ENCODE data around the gene CEACAM18.
"Not testable (repeated sequence)": the region's sequence is repeated elsewhere in the genome, so short reads cannot be mapped to it uniquely, and the experiment has no call there.

The CEACAM18 gene

DNA sequence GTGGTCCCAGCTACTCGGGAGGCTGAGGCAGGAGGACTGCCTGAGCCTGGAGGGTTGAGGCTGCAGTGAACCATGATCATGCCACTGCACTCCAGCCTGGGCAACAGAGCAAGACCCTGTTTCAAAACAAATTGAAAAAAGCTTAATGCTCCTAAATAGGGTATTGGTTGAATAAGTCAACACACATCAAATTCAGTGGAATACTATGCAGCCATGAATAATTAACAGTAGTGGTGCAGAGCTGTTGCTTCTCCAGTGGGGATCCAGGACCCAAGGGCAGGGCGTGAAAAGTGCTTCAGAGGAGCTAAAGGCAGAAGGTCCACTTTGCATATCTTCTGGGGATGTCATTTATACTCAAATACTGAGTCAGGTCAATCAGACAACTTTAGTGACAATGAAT lies 38.3 kb upstream of the CEACAM18 start:
- Histone ChIP-seq H3K9me3 (ENCODE audit: control insufficient read depth, insufficient read depth, low read length) (no peaks in the 10 kb centered on the region), H3K27ac (ENCODE audit: low read depth, low read length) (no peak overlapping the region), H3F3A (ENCODE audit: control insufficient read depth, insufficient read depth) (peaks cover 9% of the 10 kb centered on the region), H3K27me3 (ENCODE audit: control insufficient read depth, low read length) (peaks cover 35% of the 10 kb centered on the region), H4K20me1 (ENCODE audit: control insufficient read depth, insufficient read depth, low read depth, low read length) (0 out of 2 replicates have a peak, but pooled peaks cover 4% of the 10 kb centered on the region), H3K4me2 (ENCODE audit: low read length) (no peak overlapping the region), H3K4me3 (ENCODE audit: low read length) (no peak overlapping the region), H3K4me1 (ENCODE audit: control insufficient read depth, low read length) (peaks cover 20% of the 10 kb centered on the region), H3K36me3 (ENCODE audit: control insufficient read depth, low read length) (no peaks in the 10 kb centered on the region), H3K9me2 (replicated peaks; ENCODE audit: control insufficient read depth, low read length) (no peaks in the 10 kb centered on the region), H3K79me2 (ENCODE audit: control insufficient read depth, low read length) (no peaks in the 10 kb centered on the region)
- TF ChIP-seq, protein P1, sequence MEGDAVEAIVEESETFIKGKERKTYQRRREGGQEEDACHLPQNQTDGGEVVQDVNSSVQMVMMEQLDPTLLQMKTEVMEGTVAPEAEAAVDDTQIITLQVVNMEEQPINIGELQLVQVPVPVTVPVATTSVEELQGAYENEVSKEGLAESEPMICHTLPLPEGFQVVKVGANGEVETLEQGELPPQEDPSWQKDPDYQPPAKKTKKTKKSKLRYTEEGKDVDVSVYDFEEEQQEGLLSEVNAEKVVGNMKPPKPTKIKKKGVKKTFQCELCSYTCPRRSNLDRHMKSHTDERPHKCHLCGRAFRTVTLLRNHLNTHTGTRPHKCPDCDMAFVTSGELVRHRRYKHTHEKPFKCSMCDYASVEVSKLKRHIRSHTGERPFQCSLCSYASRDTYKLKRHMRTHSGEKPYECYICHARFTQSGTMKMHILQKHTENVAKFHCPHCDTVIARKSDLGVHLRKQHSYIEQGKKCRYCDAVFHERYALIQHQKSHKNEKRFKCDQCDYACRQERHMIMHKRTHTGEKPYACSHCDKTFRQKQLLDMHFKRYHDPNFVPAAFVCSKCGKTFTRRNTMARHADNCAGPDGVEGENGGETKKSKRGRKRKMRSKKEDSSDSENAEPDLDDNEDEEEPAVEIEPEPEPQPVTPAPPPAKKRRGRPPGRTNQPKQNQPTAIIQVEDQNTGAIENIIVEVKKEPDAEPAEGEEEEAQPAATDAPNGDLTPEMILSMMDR (IDR thresholded peaks at IDR 0.05; ENCODE audit: low read depth, low read length, poor library complexity, severe bottlenecking), result no peak
- no peak for TF ChIP-seq EZH2phosphoT487 (IDR thresholded peaks at IDR 0.05; ENCODE audit: borderline replicate concordance, low read length)

DNA sequence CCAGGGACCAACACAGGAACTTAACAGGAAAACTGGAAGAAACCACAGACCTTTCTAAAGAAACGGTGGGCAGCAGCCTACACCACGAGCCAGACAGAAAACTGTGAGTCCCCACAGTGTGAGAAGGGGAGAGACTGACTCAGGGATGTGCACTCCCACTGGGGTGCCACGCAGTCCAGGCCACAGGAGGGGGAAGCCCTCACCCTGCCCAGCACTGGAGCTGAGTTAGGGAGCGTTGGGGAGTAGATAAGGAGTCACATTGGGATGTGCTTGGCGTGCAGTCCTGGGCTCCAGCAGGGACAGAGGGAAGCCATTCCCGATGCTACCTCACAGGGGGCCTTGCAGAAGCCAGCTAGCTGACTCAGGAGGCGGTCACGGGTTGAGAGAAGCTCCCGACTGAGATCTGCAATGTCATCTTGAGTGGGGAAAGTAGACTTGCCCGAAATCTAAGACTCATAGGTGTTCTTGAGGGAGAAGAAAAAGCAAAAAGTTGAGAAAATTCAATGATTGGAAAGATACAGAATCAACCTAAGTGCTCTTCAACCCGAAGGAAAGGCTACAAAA lies 37.4 kb upstream of the CEACAM18 start:
- 0 out of 2 replicates have a peak, but pooled peaks cover 4% of the 10 kb centered on the region for H4K20me1 ChIP-seq (ENCODE audit: control insufficient read depth, insufficient read depth, low read depth, low read length)
- H3K27me3 ChIP-seq (ENCODE audit: control insufficient read depth, low read length), result peaks cover 35% of the 10 kb centered on the region
- peak overlapping the region; percentile 84 for H3K4me2 ChIP-seq (ENCODE audit: low read length)
- H3K9me3 ChIP-seq (ENCODE audit: control insufficient read depth, insufficient read depth, low read length), result no peaks in the 10 kb centered on the region
- peaks cover 20% of the 10 kb centered on the region for H3K4me1 ChIP-seq (ENCODE audit: control insufficient read depth, low read length)
- no peak for TF ChIP-seq EZH2phosphoT487 (IDR thresholded peaks at IDR 0.05; ENCODE audit: borderline replicate concordance, low read length)
- TF ChIP-seq, protein P1 (IDR thresholded peaks at IDR 0.05; ENCODE audit: low read depth, low read length, poor library complexity, severe bottlenecking), result no peak
- H3F3A ChIP-seq (ENCODE audit: control insufficient read depth, insufficient read depth), result peaks cover 9% of the 10 kb centered on the region
- H3K27ac ChIP-seq (ENCODE audit: low read depth, low read length), result no peak overlapping the region
- H3K36me3 ChIP-seq (ENCODE audit: control insufficient read depth, low read length), result no peaks in the 10 kb centered on the region
- H3K9me2 ChIP-seq (replicated peaks; ENCODE audit: control insufficient read depth, low read length), result no peaks in the 10 kb centered on the region
- peak overlapping the region; percentile 62 for H3K4me3 ChIP-seq (ENCODE audit: low read length)
- no peaks in the 10 kb centered on the region for H3K79me2 ChIP-seq (ENCODE audit: control insufficient read depth, low read length)

DNA sequence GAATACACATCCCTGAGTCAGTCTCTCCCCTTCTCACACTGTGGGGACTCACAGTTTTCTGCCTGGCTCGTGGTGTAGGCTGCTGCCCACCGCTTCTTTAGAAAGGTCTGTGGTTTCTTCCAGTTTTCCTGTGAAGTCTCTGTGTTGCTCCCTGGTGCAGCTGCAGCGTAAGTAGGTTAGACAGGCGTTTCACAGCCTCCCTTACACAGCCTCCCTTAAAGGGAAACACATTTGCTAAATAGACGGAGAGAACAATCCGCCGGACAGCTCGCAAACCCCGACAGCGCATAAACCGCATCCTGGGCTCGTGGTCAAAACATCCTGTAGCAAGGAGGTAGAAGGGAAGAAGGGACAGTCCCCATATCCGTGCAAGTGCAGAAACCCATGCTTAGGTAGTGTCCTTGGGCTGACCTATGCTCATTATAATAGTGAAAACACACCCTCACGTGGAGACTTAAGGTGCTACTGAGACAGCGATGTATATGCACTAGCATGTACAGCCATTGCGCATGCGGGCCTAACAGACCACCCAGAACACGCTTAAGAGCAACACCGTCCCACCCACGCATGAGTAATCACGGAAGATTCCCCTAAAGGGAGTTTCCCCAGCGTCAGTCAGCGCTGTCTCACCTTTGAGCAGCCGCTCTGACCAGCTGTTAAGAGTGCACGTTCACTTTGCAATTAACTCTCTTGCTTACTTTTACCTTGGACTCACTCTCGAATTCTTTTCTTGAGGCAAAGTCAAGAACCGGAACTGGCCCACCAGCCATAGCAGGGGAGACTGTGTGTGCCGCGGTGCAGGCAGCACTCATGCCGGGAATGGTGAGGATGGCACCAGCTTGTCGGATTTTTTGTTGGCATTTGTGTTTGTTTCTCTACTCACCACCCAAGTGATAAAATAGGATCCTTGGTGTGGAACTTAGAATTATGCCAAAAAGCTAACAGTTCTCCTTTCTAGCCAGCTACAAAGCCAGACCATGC lies 36.6 kb upstream of the CEACAM18 start:
- 0 out of 2 replicates have a peak, but pooled peaks cover 4% of the 10 kb centered on the region for H4K20me1 ChIP-seq (ENCODE audit: control insufficient read depth, insufficient read depth, low read depth, low read length)
- peaks cover 35% of the 10 kb centered on the region for H3K27me3 ChIP-seq (ENCODE audit: control insufficient read depth, low read length)
- H3F3A ChIP-seq (ENCODE audit: control insufficient read depth, insufficient read depth), result peaks cover 9% of the 10 kb centered on the region
- peaks cover 20% of the 10 kb centered on the region for H3K4me1 ChIP-seq (ENCODE audit: control insufficient read depth, low read length)
- no peaks in the 10 kb centered on the region for H3K9me3 ChIP-seq (ENCODE audit: control insufficient read depth, insufficient read depth, low read length)
- H3K27ac ChIP-seq (ENCODE audit: low read depth, low read length), result no peak overlapping the region
- TF ChIP-seq, protein P1 (IDR thresholded peaks at IDR 0.05; ENCODE audit: low read depth, low read length, poor library complexity, severe bottlenecking), result peak; percentile 15
- TF ChIP-seq EZH2phosphoT487 (IDR thresholded peaks at IDR 0.05; ENCODE audit: borderline replicate concordance, low read length), result peak; percentile 82; the same call in 1 of the 2 replicates
- H3K4me3 ChIP-seq (ENCODE audit: low read length), result peak overlapping the region; percentile 62
- H3K9me2 ChIP-seq (replicated peaks; ENCODE audit: control insufficient read depth, low read length), result no peaks in the 10 kb centered on the region
- no peaks in the 10 kb centered on the region for H3K36me3 ChIP-seq (ENCODE audit: control insufficient read depth, low read length)
- H3K4me2 ChIP-seq (ENCODE audit: low read length), result peak overlapping the region; percentile 84
- H3K79me2 ChIP-seq (ENCODE audit: control insufficient read depth, low read length), result no peaks in the 10 kb centered on the region

DNA sequence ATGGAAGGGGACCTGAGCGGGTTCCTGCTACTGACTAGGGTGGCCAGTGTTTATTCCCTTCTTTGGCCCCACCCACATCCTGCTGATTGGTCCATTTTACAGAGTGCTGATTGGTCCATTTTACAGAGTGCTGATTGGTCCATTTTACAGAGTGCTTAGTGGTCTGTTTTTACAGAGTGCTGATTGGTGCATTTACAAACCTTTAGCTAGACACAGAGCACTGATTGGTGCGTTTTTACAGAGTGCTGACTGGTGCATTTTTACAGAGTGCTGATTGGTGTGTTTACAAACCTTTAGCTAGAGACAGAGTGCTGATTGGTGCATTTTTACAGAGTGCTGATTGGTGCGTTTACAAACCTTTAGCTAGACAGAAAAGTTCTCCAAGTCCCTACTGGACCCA lies 30.8 kb upstream of the CEACAM18 start:
- not testable (repeated sequence) for H3K36me3 ChIP-seq (ENCODE audit: control insufficient read depth, low read length); H4K20me1 ChIP-seq (ENCODE audit: control insufficient read depth, insufficient read depth, low read depth, low read length); H3K9me2 ChIP-seq (replicated peaks; ENCODE audit: control insufficient read depth, low read length); H3K27ac ChIP-seq (ENCODE audit: low read depth, low read length); H3K4me2 ChIP-seq (ENCODE audit: low read length); H3K9me3 ChIP-seq (ENCODE audit: control insufficient read depth, insufficient read depth, low read length); H3K79me2 ChIP-seq (ENCODE audit: control insufficient read depth, low read length); H3K4me3 ChIP-seq (ENCODE audit: low read length); H3K4me1 ChIP-seq (ENCODE audit: control insufficient read depth, low read length); H3F3A ChIP-seq (ENCODE audit: control insufficient read depth, insufficient read depth)
- peaks cover 20% of the 10 kb centered on the region for H3K27me3 ChIP-seq (ENCODE audit: control insufficient read depth, low read length)

Data from DOHH2 (cell line).